ENCODE data around the gene SLC6A3. TPM values are rescaled to one million over a fixed set of nuclear protein-coding genes. Genes with fewer than 3 reads are reported as not detected.
"Not testable (repeated sequence)": the region's sequence is repeated elsewhere in the genome, so short reads cannot be mapped to it uniquely, and the experiment has no call there.

SLC6A3 gene
- total RNA-seq, 2 experiments from 2014 or later = 0.08 TPM; not detected in 1

DNA sequence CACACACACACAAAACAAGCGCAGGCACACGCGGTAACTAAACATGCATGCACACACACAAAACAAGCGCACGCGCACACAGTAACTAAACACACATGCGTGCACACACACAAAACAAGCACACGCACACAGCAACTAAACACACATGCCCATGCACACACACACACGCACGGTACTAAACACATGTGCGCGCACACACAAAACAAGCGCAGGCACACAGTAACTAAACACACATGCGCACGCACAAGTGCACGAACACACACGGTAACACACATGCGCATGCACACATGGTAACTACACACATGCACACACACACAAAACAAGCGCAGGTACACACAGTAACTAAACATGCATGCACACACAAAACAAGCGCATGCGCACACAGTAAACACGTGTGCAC lies 19.9 kb upstream of the SLC6A3 start:
- H3K27ac Mint-ChIP-seq = no peak overlapping the region

DNA sequence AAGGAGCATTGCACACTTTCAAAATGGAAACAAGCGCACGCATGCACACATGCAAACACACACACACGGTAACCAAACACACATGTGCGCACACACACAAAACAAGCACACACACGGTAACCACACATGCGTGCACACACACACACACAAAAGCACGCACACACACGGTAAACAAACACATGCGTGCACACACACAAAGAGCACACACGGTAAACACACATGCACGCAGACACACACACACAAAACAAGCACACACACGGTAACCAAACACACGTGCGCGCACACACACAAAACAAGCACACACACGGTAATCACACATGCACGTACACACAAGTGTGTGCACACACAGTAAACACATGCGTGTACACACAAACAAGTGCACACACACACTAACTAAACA lies 19.3 kb upstream of the SLC6A3 start:
- Mint-ChIP-seq H3K4me3 (no peak overlapping the region), H3K9me3 (peaks cover 3% of the 10 kb centered on the region), H3K27me3 (no peaks in the 10 kb centered on the region), H3K4me1 (peaks cover 2% of the 10 kb centered on the region), H3K36me3 (peaks cover 42% of the 10 kb centered on the region), H3K27ac (no peak overlapping the region)
- ATAC-seq (ENCODE audit: low read depth) (no peak), DNase-seq (no peak)
- POLR2A ChIA-PET = no interaction called here

More for the DNA sequence above, 19.9 kb upstream of the SLC6A3 start:
- POLR2A ChIA-PET = no interaction called here
- H3K27me3 Mint-ChIP-seq = no peaks in the 10 kb centered on the region
- DNase-seq (no peak), ATAC-seq (ENCODE audit: low read depth) (no peak)
- peaks cover 2% of the 10 kb centered on the region for H3K4me1 Mint-ChIP-seq
- peaks cover 3% of the 10 kb centered on the region for H3K9me3 Mint-ChIP-seq
- peaks cover 38% of the 10 kb centered on the region for H3K36me3 Mint-ChIP-seq
- H3K4me3 Mint-ChIP-seq = no peak overlapping the region

DNA sequence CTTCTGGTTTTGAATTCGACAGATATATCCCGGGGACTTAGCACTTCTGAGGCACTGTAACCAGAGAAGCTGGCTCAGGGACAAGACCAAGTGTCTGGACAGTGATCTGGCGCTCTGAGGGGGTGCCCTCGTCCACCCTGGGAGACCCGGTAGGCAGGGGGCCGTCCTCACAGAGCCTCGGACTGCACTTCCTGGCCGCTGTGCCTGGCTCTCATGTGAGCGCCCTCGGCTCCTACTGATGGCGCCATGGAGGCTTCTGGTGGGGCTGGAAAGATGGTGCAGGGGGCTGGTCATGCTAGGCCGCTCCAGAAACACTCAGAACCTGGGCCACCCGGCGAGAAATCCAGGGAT lies 18.8 kb upstream of the SLC6A3 start:
- Mint-ChIP-seq H3K27me3 (no peaks in the 10 kb centered on the region), H3K36me3 (peaks cover 42% of the 10 kb centered on the region), H3K4me1 (peaks cover 2% of the 10 kb centered on the region), H3K4me3 (no peak overlapping the region), H3K27ac (no peak overlapping the region), H3K9me3 (peaks cover 3% of the 10 kb centered on the region)
- DNase-seq = peak; percentile 17
- ATAC-seq (ENCODE audit: low read depth) = no peak
- POLR2A ChIA-PET = no interaction called here

DNA sequence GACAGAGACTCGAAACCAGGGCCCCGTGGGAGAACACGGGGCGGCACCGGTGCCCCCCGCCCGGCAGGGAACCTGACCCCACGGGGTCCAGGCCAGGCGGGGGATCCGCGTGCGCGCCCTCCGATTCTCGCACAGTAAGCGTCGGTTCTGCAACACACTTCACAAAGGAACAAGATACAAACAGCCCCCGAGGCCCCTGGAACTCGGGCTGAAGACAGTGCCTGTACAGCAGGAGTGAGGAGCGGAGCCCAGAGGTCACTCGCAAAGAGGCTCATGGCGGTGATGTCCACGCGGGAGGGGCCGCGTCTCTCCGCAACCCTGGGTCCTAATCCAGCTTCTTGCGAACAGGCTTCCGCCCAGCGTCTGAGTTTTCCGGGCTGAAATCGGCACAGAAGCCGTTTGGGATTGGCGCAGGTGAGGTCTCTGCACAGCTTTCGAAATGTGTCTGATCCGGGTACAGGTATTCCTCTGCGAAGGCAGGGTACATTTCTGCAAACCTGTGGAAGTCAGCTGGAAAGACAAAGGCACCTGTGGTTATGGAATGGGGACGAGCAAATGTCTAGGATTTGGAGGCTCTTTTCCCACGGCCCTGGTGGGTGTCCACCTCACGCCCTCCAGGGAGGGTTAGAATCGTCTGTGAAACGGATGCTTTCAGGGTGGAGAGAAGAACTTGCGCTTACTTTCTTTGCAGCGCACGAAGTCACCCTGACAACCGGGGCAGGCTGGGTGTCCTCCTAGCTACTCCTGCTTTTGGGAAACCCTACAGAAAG lies 18.3 kb upstream of the SLC6A3 start:
- Mint-ChIP-seq H3K4me1 (peaks cover 2% of the 10 kb centered on the region), H3K36me3 (peaks cover 43% of the 10 kb centered on the region), H3K27me3 (no peaks in the 10 kb centered on the region), H3K9me3 (peaks cover 3% of the 10 kb centered on the region), H3K4me3 (no peak overlapping the region), H3K27ac (no peak overlapping the region)
- ATAC-seq (ENCODE audit: low read depth) (no peak), DNase-seq (peak; percentile 15)
- POLR2A ChIA-PET = no interaction called here

DNA sequence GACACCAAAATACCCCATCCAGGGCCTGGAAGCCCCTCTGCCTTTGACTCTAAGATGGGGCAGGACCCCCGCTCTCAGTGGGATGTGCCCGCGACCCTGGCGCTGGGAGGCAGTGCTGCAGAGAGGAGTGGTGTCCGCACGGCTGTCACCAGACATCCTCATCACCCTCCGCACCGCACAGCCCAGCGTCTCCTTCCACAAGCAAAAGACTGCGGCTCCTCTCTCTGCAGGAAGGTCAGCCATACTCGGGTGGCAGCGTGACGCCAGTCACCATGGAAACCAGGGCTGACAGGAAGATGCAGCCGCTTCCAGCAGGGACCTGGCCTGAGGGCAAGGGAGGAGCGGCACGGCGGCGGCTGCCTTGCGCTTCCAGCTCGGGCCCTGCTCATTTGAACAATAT lies 17.1 kb upstream of the SLC6A3 start:
- Mint-ChIP-seq H3K4me1 (no peaks in the 10 kb centered on the region), H3K9me3 (peaks cover 8% of the 10 kb centered on the region), H3K4me3 (no peak overlapping the region), H3K36me3 (peaks cover 41% of the 10 kb centered on the region), H3K27me3 (no peaks in the 10 kb centered on the region), H3K27ac (no peak overlapping the region)
- ATAC-seq (ENCODE audit: low read depth) = no peak
- peak; percentile 6 for DNase-seq
- POLR2A ChIA-PET = no interaction called here

DNA sequence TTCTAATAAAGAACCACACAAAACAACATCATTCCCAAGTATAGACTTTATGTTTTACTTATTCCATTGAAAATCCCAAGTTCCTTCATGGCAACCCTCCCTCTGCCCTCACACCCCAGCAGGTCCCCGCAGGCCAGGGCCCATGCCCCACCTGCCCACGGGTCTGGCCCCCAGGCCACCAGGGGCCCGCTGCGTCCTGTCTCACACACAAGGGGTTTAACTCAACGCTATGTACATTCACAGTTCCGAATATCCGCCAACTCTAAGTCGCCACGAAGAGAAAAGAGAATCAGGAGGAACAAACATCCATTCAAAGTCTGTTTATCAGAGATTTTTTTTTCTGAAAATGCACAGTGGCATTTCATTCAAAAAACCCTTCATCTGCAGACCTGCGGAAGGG lies 16.2 kb upstream of the SLC6A3 start:
- no peak for DNase-seq
- no peaks in the 10 kb centered on the region for H3K4me1 Mint-ChIP-seq
- H3K4me3 Mint-ChIP-seq = no peak overlapping the region
- POLR2A ChIA-PET = no interaction called here
- no peak overlapping the region for H3K27ac Mint-ChIP-seq
- no peak for ATAC-seq (ENCODE audit: low read depth)
- H3K27me3 Mint-ChIP-seq = no peaks in the 10 kb centered on the region
- peaks cover 42% of the 10 kb centered on the region for H3K36me3 Mint-ChIP-seq
- peaks cover 15% of the 10 kb centered on the region for H3K9me3 Mint-ChIP-seq

DNA sequence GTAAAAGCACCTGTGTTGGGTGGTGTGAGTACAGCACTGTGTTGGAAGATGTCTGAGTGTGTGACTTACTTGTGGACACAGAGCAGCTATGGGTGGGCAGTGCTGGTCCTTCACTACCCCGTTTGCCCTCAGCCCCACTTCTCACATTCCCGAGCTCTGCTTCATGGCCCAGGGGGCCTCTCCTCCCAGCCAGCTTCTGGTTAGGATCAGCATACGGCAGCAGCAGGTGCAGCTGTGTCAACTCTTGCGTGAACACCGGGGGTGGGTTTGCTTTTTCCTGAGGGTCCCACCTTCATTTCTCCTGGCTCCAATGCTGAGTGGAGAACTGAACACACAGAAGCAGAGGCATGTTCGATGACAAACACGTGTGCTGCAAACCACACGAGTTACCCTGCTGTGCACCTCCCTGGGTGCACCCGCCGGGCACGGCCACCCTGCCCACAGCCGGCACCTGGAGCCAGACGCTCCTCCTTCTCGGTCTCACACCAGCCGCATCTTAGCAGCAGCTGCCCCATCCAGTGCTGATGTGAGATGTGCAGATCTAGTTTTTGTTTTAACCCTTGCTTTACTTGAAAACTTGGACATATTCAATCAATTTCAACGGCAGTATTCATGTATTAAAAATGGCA lies 14.9 kb upstream of the SLC6A3 start:
- ATAC-seq (ENCODE audit: low read depth) (no peak), DNase-seq (peak; percentile 8)
- H3K9me3 Mint-ChIP-seq = peaks cover 15% of the 10 kb centered on the region
- H3K36me3 Mint-ChIP-seq = peaks cover 30% of the 10 kb centered on the region
- no peak overlapping the region for H3K4me3 Mint-ChIP-seq
- POLR2A ChIA-PET = no interaction called here
- no peaks in the 10 kb centered on the region for H3K27me3 Mint-ChIP-seq
- H3K27ac Mint-ChIP-seq = no peak overlapping the region
- no peaks in the 10 kb centered on the region for H3K4me1 Mint-ChIP-seq

DNA sequence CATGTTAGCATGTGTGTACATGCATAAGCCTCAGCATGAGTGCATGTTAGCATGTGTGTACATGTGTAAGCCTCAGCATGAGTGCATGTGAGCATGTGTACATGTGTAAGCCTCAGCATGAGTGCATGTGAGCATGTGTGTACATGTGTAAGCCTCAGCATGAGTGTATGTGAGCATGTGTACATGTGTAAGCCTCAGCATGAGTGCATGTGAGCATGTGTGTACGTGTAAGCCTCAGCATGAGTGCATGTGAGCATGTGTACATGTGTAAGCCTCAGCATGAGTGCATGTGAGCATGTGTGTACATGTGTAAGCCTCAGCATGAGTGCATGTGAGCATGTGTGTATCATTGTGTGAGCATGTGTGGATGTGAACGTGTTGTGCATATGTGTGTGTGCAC lies 14.2 kb upstream of the SLC6A3 start:
- H3K4me1 Mint-ChIP-seq; H3K27ac Mint-ChIP-seq; DNase-seq; ATAC-seq (ENCODE audit: low read depth); H3K27me3 Mint-ChIP-seq; H3K4me3 Mint-ChIP-seq; POLR2A ChIA-PET: not testable (repeated sequence)
- Mint-ChIP-seq H3K9me3 (peaks cover 18% of the 10 kb centered on the region), H3K36me3 (peaks cover 23% of the 10 kb centered on the region)

DNA sequence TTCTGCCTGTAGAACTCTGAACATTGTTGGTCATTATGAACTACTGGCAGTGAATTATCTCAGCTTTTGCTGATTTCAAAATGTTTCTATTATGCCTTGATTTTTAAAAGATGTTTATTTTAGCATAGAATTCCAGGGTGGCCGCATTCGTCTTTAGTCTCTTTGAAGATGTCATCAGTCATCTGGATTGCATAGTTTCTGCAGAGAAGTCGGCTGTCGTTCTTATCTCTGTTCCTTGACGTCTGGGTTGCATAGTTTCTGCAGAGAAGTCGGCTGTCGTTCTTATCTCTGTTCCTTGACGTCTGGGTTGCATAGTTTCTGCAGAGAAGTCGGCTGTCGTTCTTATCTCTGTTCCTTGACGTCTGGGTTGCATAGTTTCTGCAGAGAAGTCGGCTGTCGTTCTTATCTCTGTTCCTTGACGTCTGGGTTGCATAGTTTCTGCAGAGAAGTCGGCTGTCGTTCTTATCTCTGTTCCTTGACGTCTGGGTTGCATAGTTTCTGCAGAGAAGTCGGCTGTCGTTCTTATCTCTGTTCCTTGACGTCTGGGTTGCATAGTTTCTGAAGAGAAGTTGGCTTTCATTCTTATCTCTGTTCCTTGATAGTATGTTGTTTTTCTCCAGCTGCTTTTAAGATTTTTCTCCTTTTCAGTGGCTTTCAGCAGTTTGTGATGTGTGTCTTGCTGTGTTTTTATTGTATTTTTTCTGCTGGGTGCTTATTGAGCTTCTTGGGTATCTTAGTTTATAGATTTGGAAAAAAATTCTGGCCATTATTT lies 11.1 kb upstream of the SLC6A3 start:
- DNase-seq; ATAC-seq (ENCODE audit: low read depth); H3K4me1 Mint-ChIP-seq; POLR2A ChIA-PET; H3K27ac Mint-ChIP-seq; H3K4me3 Mint-ChIP-seq: not testable (repeated sequence)
- peaks cover 33% of the 10 kb centered on the region for H3K9me3 Mint-ChIP-seq
- H3K27me3 Mint-ChIP-seq = peaks cover 12% of the 10 kb centered on the region
- H3K36me3 Mint-ChIP-seq = peaks cover 19% of the 10 kb centered on the region

DNA sequence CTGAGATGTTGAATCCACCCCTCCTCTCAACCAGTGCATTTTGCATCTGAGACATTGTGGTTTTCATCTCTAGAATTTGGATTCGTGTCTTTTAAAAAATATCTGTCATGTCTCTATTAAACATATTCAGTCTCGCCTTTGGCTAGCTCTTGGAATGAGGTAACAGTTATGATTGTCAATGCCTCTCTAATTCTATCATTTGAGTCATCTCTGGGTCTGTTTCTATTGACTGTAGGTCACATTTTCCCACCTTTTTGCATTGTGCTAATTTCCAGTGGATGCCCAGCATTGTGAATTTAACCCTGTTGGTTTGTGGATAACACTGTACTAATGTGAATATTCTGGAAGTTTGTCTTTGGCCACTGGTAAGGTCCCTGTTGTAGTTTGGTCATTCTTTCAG lies 8.4 kb upstream of the SLC6A3 start:
- POLR2A ChIA-PET = no interaction called here
- no peak for ATAC-seq (ENCODE audit: low read depth)
- H3K27me3 Mint-ChIP-seq = peaks cover 22% of the 10 kb centered on the region

DNA sequence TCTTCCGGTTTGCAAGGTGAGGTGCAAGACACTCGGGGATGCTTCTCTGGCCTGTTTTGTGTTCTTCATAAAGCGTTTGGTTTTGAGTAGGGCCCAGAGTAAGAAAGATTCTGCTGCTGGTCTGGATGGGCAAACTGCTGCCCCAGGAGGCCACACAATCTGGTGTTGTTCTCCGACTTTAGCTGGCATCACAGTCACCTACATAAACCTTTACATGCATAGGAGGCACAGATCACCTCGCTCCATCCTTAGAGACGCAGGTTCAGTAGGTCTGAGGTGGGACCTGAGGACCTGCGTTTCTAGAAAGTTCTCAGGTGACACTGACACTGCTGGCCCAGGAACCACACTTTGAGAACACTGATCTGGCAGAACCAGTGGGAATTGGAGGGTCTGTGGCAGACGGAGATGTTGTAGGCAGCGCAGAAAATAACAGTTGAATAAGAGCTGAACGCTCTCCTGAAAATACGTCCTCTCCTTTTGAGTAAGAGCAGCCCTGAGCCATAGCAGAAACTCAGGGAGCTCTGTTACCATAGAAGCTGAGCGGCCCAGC lies 3.9 kb upstream of the SLC6A3 start:
- DNase-seq (no peak), ATAC-seq (ENCODE audit: low read depth) (no peak)
- Mint-ChIP-seq H3K4me3 (no peak overlapping the region), H3K9me3 (peaks cover 12% of the 10 kb centered on the region), H3K27me3 (peaks cover 39% of the 10 kb centered on the region), H3K27ac (no peak overlapping the region), H3K4me1 (peaks cover 19% of the 10 kb centered on the region), H3K36me3 (peaks cover 2% of the 10 kb centered on the region)
- POLR2A ChIA-PET = no interaction called here

More for the DNA sequence above, 8.4 kb upstream of the SLC6A3 start:
- peaks cover 5% of the 10 kb centered on the region for H3K4me1 Mint-ChIP-seq
- no peak overlapping the region for H3K27ac Mint-ChIP-seq
- H3K4me3 Mint-ChIP-seq = no peak overlapping the region
- DNase-seq = no peak
- H3K9me3 Mint-ChIP-seq = peaks cover 33% of the 10 kb centered on the region
- H3K36me3 Mint-ChIP-seq = peaks cover 9% of the 10 kb centered on the region

DNA sequence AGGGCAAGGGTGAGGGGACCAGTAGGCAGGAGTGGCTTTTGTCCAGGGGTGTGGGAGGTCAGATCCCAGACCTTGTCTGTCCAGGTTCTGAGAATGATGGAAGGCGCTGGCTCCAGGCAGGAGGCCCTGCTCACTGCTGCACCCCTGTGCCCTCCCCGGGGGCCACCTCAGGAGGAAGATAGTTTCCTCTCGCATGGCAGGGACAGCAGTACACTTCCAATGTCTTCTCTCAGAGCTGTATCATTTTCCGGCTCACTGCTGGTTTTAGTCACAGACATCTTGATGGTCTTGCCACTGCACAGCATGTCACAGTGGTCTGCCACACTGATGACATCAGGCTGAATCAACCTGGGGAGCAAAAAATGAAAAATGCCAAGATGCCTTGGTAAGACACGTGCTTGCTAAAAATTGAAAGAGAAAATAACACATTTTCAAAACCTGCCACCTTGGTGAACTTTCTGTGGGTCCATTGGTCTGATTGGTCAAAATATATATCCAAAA lies 3.3 kb upstream of the SLC6A3 start:
- POLR2A ChIA-PET = no interaction called here

DNA sequence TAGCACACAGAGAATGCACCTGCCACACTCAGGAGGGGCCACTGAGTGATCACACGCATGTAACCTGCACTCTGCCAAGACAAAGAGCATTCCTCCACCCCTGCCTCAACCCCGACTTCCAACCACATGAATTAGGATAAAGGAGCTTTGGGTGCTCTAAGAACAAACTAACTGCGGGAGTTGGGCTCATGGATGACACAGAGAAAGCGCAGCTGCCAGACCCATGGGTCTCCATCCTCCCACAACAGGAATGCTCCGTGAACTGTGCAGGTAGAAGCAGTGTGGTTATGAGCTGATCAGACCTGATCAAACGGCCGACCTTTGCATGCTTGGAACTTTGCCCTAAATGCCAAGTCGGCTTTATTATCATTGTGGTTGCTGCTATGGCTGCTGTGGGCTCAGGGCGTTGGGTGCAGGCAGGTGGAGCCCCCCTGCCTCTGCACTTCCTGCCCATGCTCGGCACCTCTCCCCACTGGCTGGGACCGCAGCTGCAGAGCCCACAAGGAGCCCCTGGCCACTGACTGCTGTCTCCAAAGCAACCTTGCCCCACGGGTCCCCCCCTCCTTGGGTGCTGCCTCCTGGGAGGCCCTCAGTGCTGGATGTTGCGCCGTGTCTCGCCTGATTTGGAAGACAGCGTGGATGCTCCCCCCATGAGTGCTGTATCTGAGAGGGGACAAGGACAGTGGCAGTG lies 2.6 kb upstream of the SLC6A3 start:
- ATAC-seq (ENCODE audit: low read depth) (peak; percentile 67), DNase-seq (peak; percentile 41)
- POLR2A ChIA-PET = no interaction called here

More for the DNA sequence above, 3.3 kb upstream of the SLC6A3 start:
- peak; percentile 22 for DNase-seq
- ATAC-seq (ENCODE audit: low read depth) = no peak
- Mint-ChIP-seq H3K4me1 (peaks cover 19% of the 10 kb centered on the region), H3K36me3 (peaks cover 2% of the 10 kb centered on the region), H3K27me3 (peaks cover 45% of the 10 kb centered on the region), H3K4me3 (no peak overlapping the region), H3K9me3 (peaks cover 7% of the 10 kb centered on the region), H3K27ac (no peak overlapping the region)

More for the DNA sequence above, 2.6 kb upstream of the SLC6A3 start:
- Mint-ChIP-seq H3K4me3 (no peak overlapping the region), H3K36me3 (no peaks in the 10 kb centered on the region), H3K27ac (no peak overlapping the region), H3K4me1 (peaks cover 19% of the 10 kb centered on the region), H3K27me3 (peaks cover 50% of the 10 kb centered on the region), H3K9me3 (peaks cover under 1% of the 10 kb centered on the region)
